HG02678 (cell line): ENCODE measurements around the gene TCTN2.

Experiments used
- ATAC-seq: cut with Tn5 transposase; IDR thresholded peaks from one replicate; pipeline ENCODE4 v1.9.1; 2021; ENCODE audit warnings: mild to moderate bottlenecking, moderate library complexity; ENCODE audit not compliant: unreplicated experiment

TCTN2 gene

GRCh38 chr12:123734268-123734667 is 63.4 kb downstream of the TCTN2 start:
- no peak for ATAC-seq

GRCh38 chr12:123741937-123742572 is 71.1 kb downstream of the TCTN2 start:
- no peak for ATAC-seq

DNA sequence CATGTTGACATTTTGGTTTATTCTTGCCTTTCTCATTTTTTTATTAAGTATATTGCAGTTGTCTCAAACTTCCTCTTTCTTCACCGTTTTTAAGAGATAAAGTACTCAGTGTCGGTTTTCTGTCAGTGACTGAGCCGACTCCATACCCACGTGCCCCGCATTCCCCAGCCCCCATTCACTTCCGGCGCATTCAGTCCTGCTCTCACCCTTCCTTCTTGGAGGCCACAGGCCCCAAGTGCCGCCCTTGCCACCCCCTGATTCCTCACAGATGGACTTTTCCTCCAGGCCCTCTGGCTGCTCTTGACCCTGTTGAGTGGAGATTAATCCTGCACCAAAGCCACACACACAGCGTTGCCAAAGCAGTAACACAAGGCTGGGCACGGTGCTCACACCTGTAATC is 72.1 kb downstream of the TCTN2 start:
- ATAC-seq = no peak

DNA sequence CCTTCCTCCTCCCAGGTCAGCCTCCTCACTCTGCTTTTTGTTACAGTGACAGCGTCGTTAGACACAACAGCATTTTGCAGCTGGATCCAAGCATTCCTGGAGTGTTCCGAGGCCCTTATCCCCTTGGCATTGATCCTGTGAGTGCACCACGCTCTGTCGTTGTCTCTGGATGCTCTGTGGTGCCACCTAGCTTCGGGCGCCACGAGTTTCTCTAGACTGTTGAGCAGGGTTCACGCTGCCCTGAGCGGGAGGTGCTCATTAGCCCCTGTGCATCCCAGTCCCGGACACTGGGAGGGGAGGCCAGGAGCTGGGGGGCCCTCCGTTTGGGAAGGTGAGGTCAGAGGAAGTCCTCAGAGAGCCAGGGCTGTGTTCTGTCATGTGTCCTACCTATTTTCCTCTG is 73.9 kb downstream of the TCTN2 start:
- ATAC-seq = no peak

DNA sequence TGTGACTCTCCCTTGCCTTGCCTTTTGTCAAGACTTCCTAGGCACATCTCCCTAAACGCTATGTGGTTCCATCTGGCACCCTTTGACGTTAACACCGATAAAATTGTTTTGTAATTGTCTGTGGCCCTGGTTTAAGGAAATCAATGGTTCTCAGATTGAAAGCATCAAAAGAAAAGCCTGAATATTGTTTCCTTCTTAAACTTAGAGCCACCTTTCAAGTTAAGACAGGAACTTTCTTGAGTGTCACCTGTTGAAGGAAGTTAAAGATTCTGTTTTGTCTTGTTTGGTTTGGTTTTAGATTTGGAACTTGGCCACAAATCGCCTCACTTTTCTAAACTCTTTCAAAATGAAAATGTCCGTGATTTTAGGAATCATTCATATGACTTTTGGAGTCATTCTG is 76.4 kb downstream of the TCTN2 start:
- no peak for ATAC-seq

GRCh38 chr12:123748161-123748560 is 77.2 kb downstream of the TCTN2 start:
- ATAC-seq = no peak

DNA sequence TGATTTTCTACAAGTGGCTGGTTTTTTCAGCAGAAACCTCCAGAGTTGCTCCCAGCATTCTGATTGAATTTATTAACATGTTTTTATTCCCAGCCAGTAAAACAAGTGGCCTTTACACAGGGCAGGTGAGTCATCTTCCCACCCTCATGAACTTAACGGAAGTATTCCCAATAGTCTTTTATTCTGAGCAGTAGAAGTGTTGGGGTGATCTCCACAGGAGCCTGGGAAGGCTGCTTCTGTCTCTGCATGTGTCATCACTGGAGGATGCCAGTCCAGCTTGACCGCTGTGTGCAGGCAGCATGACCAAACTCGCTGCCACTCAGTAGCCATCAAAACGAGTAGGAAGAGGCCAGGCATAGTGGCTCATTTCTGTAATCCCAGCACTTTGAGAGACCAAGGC is 77.7 kb downstream of the TCTN2 start:
- no peak for ATAC-seq

DNA sequence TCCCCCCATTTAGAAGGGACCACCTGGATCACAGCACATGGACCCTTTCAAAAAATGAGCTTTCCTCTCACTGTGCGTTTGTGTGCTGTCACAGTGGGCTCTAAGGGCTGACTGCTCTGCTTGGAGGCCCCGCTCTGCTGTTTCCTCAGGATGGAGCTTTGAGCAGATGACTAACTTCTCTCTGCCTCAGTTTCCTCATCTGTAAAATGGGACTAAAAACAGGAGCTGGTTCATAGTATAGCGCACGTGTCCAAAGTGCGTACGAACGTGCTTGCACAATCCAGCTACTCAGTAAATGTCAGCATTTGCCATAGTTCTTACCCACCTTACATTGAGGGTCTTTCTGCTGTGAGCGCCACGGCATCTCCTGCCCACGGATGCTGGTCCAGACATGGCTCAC is 78.4 kb downstream of the TCTN2 start:
- no peak for ATAC-seq

DNA sequence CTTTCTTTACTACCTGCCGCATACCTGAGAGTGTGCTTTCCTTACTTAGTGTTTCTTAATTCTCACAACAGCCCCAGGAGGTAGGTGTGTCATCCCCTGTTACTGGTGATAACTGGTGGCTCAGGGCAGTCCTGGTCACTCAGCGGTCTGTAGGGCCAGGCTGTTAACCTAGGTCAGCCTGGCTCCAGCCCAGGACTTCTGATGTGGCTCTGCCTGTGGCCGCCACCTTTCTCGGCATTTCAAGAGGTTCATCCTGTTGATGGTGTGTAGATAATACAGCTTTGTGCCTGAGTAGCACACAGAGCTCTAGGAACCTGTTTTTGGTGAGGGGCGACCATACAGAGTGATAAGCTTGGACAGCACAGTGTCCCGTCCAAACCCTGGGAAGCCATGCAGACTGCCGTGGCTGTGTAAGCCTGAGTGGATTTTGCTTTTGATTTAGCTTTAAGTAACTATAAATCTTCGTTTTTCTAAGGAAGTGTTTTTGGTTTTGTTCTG is 79.3 kb downstream of the TCTN2 start:
- no peak for ATAC-seq

DNA sequence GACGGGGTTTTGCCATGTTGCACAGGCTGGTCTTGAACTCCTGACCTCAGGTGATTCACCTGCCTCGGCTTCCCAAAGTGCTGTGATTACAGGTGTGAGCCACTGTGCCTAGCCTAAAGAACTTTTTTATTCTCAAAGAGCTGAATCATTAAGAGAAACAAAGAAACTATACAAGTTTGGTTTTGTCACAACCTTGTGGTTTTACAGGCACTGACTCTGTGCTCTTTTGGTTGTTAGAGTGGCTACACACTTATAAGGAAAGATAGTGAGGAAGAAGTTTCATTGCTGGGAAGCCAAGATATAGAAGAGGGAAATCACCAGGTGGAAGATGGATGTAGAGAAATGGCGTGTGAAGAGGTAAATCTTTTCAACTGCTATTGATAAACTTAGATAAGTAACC is 81.1 kb downstream of the TCTN2 start:
- ATAC-seq = no peak

DNA sequence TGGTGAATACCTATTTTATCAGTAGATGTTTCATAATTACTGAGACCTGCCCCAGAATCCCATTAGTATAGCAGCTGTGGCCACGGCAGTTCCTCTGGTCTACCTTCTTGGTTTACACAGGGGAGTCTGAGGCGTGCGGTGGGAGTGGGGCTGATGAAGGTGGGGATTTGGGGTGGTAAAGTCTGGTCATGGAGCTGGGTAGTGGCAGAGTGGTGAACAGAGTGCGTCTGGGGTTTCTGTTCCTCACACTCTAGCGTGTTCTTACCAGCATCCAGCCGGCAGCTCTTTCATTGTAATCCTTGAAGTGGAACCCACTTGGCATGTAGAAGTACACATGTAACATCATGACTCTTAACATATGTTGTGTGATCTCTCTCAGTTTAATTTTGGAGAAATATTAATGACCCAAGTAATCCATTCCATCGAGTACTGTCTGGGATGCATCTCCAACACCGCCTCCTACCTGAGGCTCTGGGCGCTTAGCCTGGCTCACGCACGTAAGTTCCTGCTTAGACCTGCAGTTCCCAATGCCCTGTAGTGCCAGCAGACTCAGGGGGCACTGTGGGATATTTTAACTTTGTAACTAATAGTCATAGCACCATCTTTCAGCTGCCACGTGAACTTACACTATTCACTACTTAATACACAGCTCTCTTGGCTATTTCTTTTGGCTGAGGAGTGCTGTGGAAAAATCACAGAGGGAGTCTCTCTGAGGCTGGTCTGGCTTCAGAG is 83.3 kb downstream of the TCTN2 start:
- no peak for ATAC-seq

DNA sequence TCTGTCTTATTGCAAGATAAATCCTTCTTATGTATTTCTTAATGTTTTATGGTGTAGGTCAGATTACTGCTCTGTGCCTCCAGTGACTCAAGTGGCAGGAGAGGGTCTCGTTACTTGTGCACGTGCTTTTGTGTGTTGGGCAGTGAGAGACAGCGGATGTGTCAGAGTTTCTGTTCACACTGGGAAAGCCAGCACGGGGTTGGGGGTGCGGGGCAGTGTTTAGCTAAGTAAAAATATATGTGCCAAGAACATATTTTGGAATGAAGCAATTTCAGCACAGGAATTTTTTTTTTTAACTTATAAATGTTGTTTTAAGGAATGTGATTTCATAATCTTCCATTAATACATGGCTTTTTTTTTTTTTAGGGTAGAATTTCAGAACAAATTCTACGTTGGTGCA is 86.6 kb downstream of the TCTN2 start:
- no peak for ATAC-seq
